G401 (cell line): ENCODE results near the gene CTDSPL2. TPM values are rescaled to one million over a fixed set of nuclear protein-coding genes. Genes with fewer than 3 reads are reported as not detected.
"Not testable (repeated sequence)": the region's sequence is repeated elsewhere in the genome, so short reads cannot be mapped to it uniquely, and the experiment has no call there.

Source experiments
- DNase-seq: peaks from one replicate; pipeline ENCODE4 v3.0.0-alpha.2; 2015; ENCODE audit warnings: low spot score
- in situ Hi-C: cut with HindIII; loops from 2 replicates; pipeline ENCODE4 v1.10.0; 2016; ENCODE audit warnings: low sequenced_read_pairs, mixed read lengths
- total RNA-seq: library from RNA; depleted of rRNA; stranded (reverse); fragments of >200 nt; shearing (Covaris generic); gene quantifications from 2 replicates; pipeline ENCODE4 v1.2.3, GENCODE V29; 2014

CTDSPL2 gene
- total RNA-seq, 1 experiment from 2014 or later, result 132 TPM

DNA sequence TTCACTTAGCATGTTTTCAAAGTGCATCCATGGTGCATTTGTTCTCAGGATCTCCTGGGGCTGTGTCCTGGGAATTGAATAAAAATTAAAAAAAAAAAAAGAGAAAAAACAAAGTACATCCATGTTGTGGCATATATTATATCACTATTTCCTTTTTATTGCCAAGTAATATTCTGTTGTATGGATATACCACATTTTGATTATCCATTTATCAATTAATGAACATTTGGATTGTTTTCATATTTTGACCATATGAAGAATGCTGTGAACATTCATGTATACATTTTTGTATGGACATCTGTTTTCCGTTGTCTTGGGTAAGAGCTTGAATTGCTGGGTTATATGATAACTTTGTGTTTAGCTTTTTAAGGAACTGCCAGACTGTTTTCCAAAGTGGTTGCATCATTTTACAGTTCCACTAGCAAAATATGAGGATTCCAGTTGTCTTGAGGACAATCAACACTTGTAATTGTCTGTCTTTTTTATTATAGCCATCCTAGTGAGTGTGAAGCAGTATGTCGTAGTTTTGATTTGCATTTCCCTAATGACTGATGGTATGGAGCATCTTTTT is 44.5 kb downstream of the CTDSPL2 start:
- in situ Hi-C loops, result no loop called here
- no peak for DNase-seq

DNA sequence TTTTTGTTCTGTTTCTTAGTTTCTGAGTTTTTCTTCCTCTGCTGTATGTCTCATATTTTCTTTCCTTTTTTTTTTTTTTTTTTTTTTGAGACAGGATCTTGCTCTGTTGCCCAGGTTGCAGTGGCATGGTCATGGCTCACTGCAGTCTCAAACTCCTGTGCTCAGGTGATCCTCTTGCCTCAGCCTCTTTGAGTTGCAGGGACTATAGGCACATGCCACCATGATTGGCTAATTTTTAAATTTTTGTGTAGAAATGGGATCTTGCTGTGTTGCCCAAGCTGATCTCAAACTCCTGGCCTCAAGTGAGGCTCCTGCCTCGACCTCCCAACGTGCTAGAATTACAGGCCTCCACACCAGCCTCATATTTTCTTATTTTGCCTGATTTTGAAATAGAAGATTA is 51.9 kb downstream of the CTDSPL2 start:
- in situ Hi-C loops, result no loop called here

DNA sequence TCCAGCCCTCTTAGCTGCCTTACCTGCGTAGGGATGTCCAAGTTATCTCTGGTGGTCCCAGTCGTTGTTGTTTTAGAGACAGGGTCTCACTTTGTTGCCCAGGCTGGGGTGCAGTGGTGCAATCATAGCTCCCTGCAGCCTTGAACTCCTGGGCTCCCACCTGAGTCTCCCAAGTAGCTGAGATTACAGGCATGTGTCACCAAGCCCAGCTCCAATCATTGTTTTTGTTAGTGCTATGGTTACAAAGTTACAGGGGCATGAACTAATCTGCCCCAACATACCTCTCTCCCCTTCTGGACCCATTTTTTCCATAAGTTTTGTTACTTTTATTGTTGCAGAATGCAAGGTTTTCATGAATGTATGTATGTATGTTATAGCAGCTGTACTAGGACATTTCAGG is 54.7 kb downstream of the CTDSPL2 start:
- in situ Hi-C loops, result no loop called here
- no peak for DNase-seq

More for the DNA sequence above, 51.9 kb downstream of the CTDSPL2 start:
- no peak for DNase-seq

DNA sequence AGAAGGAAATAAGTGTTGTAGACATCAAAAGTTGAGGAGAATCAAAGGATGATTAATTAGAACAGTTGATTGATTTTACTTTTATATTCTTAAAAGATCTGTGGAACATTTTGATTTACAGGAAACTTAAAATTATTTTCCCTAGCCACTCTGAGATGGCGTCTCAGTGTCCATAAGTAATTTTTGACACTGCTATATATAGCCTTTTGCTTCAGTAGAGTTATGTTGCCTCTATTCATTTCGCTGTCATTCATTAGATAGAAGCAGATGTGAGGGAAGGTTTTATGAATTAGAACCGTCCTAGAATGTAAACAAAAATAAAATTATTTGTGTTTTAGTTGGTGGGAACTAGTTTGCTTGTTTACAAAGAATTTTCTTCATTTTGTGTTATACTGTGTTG is 58.5 kb downstream of the CTDSPL2 start:
- in situ Hi-C loops, result no loop called here
- no peak for DNase-seq

DNA sequence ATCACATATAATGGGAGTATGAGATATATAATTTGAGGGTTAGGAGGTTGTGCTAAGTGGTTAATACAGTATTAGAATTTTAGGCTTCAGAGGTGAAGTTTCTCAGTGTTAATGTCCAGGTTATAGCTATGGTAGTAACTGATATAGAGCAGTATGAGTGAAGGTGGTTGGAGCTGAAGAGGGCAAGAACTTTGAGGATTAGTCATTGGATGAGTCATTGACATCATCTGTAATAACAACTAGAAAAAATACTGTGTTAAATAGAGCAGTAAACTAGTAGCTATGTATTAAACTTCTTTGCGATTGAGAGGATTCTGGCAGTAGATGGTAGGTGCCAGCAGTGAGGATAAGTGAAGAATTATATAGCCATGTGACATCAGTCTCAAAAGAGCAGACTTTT is 62.0 kb downstream of the CTDSPL2 start:
- DNase-seq, result no peak
- in situ Hi-C loops, result no loop called here

DNA sequence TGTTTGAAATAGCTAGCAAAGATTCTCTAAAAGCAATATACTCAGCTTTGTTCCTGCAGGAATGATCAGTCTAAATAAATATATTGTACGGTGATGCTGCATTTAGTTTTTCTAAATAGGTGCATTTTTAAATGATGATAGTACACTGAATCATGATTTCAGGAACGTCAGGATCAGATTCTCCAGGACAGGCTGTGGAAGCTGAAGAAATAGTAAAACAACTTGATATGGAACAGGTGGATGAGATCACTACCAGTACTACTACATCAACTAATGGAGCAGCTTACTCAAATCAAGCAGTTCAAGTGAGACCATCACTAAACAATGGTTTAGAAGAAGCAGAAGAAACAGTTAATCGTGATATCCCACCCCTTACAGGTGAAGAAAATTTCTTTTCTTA is 63.2 kb downstream of the CTDSPL2 start:
- in situ Hi-C loops, result no loop called here
- no peak for DNase-seq

DNA sequence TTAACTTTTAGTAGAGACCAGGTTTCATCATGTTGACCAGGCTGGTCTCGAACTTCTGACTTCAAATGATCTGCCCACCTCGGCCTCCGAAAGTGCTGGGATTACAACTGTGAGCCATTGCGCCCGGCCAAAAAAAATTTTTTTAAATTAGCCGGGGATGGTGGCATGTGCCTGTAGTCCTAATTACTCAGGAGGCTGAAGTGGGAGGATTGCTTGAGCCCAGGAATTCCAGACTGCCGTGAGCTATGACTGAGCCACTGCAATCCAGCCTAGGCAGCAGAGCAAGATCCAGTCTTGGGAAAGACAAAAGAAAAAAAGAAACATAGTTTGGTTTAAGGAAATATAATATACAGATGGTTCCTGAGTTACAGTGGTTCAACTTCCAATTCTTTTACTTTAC is 64.6 kb downstream of the CTDSPL2 start:
- in situ Hi-C loops, result no loop called here
- DNase-seq, result no peak

DNA sequence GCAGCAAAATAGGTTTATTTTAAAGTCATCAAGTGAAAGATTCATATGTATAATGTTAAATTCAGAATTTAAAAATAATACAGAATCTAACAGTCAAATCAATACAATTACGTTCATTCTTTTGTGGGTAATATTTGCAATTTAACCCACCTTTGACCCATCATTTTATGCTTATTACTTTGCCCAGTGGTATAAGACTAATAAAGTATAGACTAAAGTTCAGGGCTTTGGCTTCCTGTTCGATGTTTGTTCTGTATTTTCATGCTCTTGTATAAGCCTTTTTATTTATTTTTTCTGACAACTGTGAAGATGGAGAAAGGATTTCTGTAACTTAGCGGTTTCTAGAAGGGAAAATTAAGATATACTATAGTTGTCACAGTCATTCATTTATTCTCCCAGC is 65.2 kb downstream of the CTDSPL2 start:
- no peak for DNase-seq
- in situ Hi-C loops, result no loop called here

DNA sequence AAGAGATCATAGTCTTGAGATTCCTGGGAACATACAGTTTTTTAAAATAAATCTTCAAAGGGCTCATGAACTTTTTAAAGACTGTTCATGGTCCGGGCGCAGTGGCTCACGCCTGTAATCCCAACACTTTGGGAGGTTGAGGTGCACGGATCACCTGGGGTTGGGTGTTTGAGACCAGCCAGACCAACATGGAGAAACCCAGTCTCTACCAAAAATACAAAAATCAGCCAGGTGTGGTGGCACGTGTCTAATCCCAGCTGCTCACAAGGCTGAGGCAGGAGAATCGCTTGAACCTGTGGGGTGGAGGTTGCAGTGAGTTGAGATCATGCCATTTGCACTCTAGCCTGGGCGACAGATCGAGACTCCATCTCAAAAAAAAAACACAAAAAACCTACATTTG is 68.1 kb downstream of the CTDSPL2 start:
- in situ Hi-C loops, result no loop called here

DNA sequence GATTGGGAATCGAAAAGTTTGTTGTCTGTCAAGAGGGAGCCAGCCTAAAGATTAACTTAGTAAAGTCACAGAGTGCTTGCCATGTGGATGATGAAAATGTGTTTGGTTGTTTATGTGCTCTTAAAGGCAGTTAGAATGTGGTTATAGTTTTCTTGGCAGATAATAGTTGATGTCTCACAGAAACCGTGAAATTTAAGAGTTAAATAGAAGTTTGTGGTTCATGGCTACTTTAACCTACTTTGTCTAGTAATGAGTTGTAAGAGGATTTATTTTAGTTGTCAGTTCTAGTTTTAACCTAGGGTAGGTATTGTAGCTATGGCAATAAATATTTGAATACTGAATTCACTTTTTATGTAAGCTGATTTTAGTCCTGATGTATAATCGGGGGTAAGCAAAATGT is 73.1 kb downstream of the CTDSPL2 start:
- in situ Hi-C loops, result no loop called here
- DNase-seq, result no peak

More for the DNA sequence above, 68.1 kb downstream of the CTDSPL2 start:
- no peak for DNase-seq

DNA sequence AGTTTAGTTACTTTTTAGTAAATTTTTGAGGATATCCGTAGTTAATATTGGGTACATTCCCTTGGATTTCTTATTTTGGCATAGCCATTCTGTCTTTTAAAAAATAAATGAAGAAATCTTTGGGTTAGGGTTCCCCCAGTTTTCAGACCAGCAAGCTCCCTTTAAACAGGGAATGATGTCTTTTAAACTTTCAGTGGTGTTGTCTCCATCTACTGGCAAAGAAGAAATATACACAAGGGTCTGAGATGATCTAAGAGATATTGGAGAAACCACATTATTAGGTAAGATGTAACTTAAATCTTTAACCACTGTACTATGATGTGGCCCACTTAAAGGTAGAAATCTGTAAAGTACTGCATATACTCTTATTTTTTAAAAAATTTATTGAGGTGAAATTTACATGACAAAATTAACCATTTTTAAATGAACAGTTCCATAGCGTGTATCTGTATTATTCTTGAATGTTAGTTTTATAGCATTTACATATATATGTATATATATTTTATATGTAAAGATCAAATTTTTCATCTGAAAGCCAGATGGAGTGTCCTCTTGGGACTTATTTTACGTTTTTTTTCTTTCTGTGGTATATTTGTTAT is 74.4 kb downstream of the CTDSPL2 start:
- DNase-seq, result peak; percentile 64
- in situ Hi-C loops, result no loop called here

DNA sequence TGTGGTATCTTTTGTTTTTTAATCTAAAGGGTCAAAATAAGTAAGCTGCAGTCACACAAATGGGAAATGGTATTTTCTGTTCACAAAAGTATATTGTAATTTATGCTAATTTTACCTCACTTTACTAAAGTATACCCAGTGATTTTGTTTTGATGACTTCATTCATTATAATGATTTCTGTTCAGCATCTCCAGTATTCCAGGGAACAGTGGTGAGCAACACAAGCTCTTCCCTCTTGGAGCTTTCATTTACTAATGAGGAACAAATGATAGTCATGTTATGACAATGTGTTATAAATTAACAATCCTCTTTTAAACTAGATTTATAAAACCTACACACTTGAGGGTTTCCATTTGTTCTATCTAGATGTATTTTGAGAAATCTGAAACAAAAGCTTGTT is 89.0 kb downstream of the CTDSPL2 start:
- in situ Hi-C loops, result no loop called here
- DNase-seq, result no peak

DNA sequence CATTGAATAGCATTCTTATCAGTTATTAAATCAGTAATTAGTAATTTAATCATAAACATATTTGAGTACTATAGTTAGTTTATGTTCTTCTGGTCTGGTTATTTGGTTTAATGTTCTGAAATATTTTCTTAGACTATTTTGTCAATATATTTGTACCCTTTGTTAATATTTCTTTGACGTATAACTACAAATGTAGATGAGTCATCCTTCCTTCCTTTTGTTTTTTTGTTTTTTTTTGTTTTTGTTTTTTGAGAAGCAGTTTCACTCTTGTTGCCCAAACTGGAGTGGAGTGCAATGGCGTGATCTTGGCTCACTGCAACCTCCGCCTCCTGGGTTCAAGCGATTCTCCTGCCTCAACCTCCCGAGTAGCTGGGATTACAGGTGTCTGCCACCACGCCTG is 92.1 kb downstream of the CTDSPL2 start:
- DNase-seq, result no peak
- in situ Hi-C loops, result no loop called here

DNA sequence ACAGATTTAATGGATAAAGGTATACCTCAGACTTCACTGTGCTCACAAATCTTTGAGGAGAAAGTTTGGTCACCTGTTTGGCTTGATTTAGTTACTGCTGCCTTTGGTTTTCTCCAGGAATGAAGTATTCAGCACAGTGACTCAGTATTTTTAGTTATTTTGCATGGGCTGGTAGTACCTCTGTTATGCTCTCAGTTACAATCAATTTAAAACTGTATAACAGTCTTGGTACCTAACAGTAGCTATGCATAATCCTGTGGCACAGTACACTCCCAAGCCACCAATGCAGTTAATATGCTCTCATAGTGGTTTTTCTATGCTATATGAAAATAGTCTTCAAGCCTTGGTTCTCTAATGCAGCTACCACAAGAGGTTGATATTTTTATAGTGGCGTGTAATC is 97.6 kb downstream of the CTDSPL2 start:
- no peak for DNase-seq
- in situ Hi-C loops, result no loop called here

DNA sequence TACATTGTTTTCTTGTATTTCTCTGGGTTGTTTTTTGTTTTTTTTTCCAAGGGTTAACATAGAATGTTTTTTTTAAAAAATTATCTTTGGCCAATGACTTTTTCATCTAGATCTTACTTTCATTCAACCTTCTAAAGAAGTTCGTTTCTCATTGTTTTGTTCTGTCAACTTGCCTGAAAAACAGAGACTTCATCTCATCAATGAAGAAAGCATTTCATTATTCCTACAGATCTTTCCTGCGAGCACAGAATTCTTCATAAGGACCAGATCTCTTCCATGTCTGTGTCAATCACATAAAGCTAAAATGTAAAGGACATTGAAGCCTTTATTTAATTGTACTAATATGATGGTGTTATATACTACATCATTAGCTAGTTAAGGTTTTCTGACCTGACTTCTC is 99.8 kb downstream of the CTDSPL2 start:
- no peak for DNase-seq
- in situ Hi-C loops, result no loop called here

DNA sequence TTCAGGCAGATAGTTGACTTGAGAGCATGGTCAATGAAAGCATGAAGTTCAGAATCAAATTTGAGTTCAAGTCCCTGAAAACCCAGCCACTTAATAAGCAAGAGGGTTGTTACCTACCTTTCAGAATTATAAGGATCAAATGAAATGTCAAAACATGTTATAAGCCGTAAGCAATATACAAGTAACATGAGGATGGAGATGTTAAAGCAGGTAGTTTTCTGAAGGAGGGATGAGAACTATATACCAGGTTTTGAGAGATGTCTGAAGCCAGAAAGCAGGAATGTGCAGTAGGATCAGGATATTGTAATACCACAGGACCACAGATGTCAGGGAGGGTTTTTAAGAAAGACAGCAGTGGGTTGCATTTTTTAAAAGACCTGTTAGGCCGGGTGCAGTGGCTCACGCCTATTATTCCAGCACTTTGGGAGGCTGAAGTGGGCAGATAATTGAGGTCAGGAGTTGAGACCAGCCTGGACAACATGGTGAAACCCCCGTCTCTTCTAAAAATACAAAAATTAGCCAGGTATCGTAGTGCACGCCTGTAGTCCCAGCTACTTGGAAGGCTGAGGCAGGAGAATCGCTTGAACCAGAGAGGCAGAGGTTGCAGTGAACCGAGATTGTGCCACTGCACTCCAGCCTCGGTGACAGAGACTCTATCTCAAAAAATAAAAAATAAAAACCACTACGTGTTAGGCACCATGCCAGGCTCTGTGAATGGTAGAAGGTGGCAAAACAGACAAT is 102.6 kb downstream of the CTDSPL2 start:
- DNase-seq, result no peak
- in situ Hi-C loops, result no loop called here

DNA sequence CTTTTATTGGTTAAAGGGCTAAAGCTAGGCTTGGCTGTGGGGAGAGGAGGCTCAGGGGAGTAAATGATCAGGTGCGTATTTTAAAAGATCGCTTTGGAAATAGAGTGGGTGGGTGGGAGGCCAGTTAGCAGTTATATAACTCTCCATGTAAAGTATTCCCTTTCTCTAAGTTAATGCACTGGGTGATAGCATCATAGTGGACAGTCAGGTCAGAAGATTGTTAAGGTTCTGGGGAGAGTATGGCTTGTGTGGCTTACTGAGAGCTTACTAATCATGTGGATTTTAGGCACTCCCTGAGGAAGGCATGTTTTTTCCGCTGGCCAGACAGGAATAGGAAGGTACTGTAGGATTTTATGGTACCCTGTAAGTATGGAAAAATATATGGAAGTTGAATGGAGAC is 103.2 kb downstream of the CTDSPL2 start:
- in situ Hi-C loops, result no loop called here
- no peak for DNase-seq

DNA sequence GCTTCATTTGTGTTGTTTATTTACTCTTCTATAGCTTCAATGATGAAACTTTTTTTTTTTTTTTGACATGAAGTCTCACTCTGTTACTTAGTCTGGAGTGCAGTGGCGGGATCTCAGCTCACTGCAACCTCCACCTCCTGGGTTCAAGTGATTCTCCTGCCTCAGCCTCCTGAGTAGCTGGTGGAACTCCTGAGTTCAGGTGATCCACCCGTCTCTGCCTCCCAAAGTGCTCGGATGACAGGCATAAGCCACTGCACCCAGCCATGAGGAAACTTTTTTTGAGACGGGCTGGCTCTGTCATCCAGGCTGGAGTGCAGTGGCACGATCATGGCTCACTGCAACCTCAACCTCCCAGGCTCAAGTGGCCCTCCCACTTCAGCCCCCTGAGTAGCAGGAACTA is 104.8 kb downstream of the CTDSPL2 start:
- in situ Hi-C loops, DNase-seq: not testable (repeated sequence)

DNA sequence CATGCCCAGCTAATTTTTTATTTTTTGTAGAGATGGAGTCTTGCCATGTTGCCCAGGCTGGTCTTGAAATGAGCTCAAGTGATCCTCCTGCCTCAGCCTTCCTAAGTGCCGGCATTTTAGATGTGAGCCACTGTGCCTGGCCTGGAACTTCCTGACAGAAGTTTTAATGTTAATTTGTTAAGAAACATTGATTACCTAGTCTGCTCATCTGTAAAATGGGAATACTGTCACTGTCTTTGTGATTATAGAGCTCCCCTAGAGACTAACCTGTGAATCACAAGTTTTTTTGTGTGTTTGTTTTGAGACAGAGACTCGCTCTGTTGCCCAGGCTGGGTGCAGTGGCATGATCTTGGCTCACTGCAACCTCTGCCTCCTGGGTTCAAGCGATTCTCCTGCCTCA is 105.3 kb downstream of the CTDSPL2 start:
- DNase-seq, result no peak
- in situ Hi-C loops, result no loop called here

DNA sequence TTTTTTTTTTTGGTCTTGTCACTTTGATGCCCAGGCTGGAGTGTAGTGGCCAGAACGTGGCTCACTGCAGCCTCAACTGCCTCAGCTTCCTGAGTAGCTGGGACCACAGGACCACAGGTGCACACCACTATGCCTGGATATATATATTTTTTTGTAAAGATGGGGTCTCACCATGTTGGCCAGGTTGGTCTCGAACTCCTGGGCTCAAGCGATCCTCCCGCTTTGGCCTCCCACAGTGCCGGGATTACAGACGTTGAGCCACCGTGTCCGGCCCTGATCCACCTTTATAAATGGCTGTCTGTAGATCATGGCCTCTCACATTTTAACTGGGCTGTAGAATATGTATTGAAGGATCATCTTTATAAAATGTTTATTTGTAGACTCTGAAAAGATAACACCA is 107.7 kb downstream of the CTDSPL2 start:
- in situ Hi-C loops, result no loop called here
- DNase-seq, result no peak
